Inferior parietal cortex (tissue), 1 donor: ENCODE data around the gene COL9A3.
"Not testable (repeated sequence)": the region's sequence is repeated elsewhere in the genome, so short reads cannot be mapped to it uniquely, and the experiment has no call there.

Experiments
- DNase-seq: peaks from one replicate; pipeline ENCODE4 v3.0.0-alpha.2; 2016; ENCODE audit errors: extremely low spot score

COL9A3 gene

DNA sequence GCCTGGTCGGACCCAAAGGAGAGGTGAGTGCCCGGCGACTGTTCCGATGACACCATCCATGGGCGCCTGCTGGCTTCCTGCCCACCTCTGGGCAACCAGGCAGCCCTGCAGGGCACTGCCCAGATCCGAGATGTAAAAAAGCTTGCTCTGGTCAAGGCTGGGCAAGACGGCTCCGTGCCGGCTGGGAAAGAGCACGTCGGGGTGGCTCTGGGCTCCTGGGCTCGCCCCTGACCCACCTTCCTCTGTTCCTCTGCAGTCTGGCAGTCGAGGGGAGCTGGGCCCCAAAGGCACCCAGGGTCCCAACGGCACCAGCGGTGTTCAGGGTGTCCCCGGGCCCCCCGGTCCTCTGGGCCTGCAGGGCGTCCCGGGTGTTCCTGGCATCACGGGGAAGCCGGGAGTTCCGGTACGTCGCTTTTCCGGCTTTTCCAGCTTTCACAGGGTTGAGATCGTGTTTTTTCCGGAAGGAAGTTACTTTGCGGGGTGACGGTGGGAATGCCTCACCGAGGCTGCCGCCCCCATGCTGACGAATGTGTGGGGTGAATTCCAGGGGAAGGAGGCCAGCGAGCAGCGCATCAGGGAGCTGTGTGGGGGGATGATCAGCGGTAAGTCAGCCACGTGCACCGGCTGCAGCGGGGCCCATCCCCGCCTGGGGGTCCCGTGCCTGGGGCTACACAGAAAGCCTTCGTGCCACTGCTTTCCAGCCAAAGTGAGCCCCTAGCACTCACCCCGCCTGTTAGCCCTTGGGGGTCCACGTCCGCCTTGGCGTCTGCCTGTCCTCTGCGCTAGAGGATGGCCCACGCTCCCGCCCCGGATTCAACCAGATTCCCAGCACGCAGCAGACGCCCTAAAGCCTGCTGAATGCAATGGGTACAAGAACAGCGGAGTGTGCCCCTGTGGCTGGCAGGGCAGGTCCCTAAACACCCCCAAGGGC lies 19.3 kb downstream of the COL9A3 start:
- DNase-seq: no peak

DNA sequence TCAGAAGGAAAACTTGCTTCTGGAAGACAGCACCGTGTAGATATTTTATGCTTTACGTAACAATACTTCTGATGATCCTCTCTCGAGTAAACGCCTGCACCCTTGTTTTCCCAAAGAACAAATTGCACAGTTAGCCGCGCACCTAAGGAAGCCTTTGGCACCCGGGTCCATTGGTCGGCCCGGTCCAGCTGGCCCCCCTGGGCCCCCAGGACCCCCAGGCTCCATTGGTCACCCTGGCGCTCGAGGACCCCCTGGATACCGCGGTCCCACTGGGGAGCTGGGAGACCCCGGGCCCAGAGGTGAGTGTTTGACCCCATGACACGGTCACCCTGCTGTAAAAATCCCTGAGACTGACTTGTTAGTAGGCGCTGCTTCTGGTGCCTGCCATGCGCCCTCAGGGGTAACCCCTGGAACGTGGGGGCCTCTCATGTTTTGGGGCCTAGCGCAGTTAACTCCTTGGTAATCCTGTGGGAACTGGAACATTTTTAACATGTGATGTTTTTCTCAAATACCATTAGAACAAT lies 20.2 kb downstream of the COL9A3 start:
- DNase-seq: no peak

DNA sequence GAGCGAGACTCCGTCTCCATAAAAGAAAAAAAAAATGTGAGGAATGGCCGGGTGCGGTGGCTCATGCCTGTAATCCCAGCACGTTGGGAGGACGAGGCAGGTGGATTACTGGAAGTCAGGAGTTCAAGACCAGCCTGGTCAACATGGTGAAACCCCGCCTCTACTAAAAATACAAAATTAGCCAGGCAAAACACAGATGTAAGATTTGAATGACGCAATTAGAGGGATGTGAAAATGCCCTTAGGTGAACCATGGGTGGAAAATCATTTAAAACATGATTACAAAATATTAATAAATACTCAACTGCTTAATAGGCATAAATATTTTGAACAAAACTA lies 20.9 kb downstream of the COL9A3 start:
- DNase-seq: no peak

DNA sequence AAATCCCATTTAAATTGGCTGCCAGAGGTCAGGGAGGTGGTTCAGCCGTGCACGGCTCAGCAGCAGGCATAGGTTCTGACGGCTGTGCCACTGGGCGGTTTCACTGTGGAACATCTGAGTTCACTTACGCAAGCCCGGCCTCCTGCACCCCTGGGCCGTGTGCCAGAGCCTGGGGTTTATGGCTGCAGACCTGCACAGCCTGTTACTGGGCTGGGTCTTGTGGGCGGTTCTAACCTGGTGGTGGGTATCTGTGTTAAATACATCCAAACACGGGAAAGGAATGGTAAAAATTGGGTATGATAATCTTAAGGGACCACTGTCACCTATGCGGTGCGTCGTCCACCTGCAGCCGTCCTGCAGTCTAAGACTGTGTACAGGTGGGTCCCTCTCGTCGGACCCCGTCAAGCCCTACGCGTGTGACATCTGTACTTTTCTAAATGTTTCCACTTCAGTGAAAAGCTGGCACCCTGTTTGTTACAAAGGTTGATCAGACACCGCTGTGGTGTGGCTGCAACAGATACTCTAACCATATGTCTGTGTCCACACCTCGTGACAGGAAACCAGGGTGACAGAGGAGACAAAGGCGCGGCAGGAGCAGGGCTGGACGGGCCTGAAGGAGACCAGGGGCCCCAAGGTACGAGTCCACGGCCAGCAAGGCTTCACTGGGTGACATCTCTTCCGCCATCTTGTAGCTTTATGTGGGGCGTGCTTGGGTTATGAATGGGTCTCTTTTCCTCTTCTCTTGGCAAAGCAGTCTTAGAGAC lies 21.5 kb downstream of the COL9A3 start:
- no peak for DNase-seq

DNA sequence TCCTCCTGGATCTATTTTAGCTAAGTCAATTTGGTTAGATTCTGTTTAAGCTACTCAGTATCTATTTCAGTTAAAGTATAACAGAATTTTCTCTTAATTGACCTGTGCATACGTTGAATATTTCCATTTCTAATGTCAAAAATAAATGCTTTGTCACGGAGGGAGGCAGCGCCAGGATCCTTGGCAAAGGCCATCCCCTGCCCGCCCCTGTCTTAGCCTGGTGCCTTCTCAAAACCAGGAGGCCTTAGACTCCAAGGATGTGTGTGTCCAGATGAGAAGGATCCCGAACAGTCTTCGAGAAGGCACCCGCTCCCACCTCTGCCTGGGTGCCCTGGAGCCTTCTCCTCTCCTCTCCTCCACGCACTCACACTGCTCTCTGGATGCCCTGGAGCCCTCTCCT lies 22.4 kb downstream of the COL9A3 start:
- DNase-seq: no peak

DNA sequence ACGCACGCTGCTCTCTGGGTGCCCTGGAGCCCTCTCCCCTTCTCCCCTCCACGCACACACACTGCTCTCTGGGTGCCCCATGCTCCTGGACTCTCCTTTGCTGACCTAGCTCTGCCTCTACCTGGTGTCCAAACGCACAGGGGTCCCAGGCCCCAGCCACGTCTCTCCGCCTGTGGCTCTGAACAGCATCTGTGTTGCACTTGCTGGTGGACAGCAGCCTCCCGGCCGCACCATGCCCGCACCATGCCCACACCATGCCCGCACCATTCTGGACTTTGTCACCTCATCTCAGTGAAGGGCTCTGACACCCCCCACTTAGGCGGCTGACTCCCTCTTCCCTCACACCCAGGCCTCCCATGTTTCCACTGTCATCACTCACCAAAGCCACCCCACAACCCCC lies 23.0 kb downstream of the COL9A3 start:
- no peak for DNase-seq

DNA sequence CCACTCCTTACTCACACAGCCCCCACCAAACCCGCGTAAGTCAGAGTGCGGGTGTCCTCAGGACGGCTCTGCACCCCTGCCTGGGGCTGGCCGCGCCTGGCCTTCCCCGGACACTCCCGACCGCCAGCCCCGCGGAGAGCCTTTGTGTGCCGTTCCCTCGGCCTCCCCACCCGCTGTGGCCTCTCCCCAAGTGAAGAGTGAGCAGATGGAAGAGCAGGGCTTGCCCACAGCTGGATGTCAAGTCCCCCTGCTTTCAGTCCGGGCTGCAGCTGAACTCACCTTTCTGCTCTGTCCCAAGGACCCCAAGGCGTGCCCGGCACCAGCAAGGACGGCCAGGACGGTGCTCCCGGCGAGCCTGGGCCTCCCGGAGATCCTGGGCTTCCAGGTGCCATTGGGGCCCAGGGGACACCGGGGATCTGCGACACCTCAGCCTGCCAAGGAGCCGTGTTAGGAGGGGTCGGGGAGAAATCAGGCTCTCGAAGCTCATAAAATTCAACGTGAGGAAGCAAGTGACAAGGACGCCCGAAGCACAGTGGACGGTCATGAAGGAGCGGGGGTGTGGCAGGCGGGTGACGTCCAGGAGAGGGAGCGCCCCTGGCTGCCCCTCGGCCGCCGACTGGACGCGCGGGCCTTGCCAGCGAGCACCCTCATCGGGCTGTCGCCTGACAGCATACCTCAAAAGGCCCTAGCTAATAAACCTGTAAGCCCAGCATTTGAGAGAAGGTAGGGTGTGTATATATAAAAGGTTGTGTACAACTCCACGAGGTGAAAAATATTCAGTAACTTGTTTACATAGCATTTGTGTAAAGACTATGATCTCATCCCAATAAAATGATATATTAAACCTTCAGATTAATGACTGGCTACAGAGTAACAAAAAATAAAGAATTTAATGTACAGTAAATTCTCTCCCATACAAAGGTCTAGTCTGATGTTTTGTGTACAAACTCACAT lies 23.7 kb downstream of the COL9A3 start:
- no peak for DNase-seq

DNA sequence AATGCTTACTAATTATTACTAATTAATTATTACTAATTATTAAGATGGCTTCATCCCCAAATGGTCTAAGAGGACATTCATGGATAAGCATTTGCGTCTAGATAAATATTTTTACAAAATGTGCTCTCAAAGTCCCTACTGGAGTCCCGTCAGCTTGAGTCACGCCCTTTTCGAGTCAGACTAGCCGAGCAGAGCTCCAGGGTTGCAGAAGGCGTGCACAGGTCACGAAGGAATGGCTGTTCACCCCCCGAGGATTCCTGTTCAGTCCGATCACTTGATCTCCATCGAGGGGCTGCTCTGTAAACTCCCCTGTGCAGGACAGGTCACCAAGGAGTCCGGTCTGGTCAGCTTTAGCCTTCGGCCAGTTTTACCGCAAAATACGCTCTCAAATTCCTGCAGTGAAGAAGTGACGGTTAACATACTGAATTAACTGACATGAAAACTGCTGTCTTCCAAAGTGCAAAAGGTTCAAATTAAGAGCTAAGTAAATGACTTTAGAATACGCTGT lies 24.9 kb downstream of the COL9A3 start:
- DNase-seq: no peak

DNA sequence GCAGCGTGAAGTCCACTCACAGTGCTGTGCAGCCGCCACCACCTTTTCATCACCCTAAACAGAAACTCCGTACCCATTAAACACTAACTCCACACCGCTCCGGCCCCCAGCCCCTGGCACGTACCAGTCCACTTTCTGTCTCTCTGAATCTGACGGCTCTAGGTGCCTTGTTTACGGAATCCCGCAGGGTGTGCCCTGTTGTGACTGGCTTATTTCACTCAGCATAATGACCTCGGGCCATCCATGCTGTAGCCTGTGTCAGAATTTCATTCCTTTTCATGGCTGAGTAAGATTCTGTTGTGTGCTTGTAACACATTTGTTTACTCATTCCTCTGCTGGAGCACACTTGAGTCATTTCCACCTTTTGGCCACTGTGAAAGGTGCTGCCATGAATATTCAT lies 26.8 kb downstream of the COL9A3 start:
- no peak for DNase-seq

DNA sequence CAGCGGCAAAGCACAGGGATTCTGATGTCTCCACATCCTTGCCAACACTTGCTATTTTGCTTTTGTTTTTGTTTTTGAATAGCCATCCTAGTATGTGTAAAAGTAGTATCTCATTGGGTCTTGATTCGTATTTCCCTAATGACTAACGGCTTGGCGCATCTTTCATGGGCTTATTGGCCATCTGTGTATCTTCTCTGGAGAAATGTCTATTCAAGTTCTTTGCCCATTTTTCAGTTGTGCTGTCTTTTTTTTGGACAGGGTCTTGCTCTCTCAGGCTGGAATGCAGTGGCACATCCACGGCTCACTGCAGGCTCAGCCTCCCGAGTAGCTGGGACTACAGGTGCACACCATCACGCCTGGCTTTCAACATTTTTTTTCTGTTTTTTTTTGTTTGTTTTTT lies 27.3 kb downstream of the COL9A3 start:
- DNase-seq: no peak

DNA sequence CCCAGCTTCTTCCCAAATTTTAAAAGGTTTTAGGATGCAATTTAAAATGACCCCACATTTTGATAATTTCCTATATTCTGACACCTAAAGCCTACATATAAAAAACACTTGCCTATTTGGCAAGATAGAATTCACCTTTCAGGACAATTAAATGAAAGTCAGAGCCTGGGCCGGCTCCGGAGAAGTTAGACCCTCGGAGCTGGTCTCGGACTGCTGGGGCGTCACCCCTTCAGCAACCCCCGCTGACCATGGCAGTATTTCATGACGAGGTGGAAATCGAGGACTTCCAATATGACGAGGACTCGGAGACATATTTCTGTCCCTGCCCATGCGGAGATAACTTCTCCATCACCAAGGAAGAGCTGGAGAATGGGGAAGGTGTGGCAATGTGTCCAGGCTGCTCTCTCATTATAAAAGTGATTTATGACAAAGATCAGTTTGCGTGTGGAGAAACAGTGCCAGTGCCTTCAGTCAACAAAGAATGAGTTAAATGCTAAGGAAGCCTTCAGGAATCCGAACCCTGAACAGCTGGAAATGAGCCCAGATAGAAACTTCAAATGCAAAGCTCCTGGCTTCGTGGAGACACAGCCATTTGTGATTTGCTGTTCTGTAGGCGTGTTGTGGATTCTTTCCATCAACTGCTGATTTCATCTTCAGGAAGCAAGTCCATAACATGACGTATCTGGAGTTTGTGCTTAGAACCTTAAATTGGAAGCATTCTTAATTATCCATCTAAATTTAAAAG lies 28.7 kb downstream of the COL9A3 start:
- peak; percentile 56 for DNase-seq

DNA sequence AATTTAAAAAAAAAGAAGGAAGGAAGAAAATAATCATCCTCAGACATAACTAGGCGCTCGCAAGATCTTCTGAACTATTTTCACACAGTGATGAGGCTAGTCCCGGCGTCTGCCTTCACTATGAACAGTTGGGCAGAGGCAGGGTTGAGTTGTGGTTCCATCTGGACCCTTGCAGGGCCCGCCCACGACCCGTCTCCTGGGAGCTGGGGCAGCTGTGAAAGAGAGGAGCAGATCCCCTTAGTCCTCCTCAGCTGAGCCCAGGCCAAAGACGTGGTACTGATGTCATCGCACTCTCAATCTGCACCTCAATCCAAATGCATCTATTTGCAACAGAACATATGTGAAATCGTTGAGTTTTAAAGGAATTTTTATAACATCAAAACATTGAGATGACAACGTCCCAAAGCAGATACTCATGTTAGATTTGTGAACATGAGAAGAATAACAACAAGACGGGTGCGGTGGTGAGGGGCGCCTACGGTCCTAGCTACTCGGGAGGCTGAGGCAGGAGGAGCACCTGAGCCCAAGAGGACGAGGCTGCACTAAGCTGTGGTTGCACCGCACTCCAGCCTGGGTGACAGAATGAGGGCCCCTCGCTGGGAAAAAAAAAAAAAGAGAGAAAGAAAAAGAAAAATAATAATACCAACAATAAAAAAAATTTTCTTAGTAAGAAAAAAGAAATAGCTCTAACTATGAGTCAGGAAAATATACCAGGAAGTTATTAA lies 29.5 kb downstream of the COL9A3 start:
- DNase-seq: peak; percentile 42

DNA sequence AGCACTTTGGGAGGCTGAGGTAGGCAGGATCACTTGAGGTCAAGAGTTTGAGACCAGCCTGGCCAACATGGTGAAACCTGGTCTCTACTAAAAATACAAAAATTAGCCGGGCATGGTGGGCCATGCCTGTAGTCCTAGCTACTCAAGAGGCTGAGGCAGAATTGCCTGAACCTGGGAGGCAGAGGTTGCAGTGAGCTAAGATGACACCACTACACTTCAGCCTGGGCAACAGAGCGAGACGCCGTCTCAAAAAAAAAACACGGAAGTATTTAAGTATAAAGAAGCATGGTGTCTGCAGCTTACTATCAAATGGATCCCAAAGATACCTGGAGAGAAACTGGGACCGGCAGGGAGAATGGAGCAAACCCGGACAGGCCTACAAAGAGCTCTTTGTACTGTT lies 32.1 kb downstream of the COL9A3 start:
- not testable (repeated sequence) for DNase-seq

DNA sequence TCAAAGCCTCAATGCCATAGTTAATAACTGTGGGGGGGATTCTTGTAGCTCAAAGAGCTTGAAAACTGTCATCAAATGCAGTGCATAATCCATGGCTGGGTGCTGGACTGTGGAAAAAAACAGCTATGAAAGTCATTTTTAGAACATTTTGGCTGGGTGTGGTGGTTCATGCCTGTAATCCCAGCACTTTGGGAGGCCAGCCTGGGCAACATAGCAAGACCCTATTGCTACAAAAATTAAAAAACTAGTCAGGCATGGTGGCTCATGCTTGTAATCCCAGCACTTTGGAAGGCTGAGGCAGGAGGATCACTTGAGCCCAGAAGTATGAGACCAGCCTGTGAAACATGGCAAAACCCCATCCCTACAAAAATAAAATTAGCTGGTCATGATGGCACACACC lies 32.6 kb downstream of the COL9A3 start:
- DNase-seq: no peak

DNA sequence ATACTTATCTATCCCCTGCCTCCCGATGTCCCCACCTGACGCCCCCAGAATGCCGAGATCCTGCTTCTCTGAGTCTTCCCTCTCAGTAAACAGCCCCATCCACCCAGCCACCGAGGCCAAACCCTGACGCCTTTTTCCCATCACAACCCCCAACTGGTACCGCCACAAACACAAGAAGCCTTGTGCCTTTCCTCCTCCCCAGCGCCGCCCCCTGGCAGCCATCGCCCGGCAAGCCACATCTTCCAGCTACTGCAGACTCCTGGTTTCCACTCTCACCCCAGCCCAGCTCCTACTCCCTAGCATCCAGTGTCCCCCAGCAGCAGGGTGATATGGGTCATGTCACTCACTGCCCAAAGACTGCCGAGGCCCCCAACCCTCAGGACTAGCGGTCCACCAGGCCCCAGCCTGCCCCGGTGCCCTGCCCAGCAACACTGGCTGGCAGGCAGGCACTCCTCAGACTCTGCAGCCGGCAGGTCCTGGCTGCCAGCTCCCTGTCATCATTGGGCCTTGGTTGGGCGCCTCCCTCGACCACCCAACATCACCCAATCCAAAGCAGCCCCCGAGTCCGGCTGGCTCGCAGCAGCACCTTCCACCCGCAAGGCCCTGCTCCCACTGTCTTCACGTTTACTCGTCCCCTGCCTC lies 33.6 kb downstream of the COL9A3 start:
- peak; percentile 61 for DNase-seq

DNA sequence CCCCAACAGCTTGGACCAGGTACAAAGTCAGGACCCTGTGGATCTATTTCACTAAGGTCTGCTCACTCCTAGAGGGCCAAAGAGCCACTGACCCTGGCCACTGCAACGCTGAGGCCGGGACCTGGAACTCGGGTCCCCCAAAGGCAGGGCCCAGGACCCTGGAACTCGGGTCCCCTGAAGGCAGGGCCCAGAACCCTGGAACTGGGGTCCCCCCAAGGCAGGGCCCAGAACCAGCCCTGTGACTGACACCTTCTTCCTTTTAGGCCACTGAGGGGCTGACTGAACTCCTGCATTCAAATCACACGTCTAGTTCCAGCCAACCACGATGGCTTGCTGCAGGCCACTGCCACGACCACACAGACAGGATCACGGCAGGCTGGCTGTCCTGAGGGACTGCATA lies 35.3 kb downstream of the COL9A3 start:
- no peak for DNase-seq

DNA sequence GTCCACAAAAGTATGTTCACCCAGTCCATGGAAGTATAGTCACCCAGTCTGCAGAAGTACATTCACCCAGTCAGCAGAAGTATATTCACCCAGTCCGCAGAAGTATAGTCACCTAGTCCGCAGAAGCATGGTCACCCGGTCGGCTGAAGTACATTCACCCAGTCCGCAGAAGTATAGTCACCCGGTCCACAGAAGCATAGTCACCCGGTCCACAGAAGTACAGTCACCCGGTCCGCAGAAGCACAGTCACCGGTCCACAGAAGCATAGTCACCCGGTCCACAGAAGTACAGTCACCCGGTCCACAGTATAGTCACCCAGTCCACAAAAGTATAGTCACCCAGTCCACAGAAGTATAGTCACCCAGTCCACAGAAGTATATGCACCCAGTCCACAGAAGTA lies 36.0 kb downstream of the COL9A3 start:
- DNase-seq: no peak

DNA sequence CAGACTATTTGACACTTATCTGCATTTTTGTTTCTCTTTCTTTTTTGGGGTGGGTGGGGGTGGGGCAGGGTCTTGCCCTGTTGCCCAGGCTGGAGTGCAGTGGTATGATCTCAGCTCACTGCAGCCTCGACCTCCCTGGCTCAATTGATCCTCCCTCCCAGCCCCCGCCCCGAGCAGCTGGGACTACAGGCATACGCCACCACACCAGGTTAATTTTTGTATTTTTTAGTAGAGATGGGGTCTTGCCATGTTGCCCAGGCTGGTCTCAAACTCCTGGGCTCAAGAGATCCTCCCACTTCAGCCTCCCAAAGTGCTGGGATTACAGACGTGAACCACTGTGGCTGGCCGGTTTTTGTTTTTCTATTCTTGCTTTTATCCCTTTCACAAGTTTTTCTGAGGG lies 36.5 kb downstream of the COL9A3 start:
- DNase-seq: not testable (repeated sequence)

DNA sequence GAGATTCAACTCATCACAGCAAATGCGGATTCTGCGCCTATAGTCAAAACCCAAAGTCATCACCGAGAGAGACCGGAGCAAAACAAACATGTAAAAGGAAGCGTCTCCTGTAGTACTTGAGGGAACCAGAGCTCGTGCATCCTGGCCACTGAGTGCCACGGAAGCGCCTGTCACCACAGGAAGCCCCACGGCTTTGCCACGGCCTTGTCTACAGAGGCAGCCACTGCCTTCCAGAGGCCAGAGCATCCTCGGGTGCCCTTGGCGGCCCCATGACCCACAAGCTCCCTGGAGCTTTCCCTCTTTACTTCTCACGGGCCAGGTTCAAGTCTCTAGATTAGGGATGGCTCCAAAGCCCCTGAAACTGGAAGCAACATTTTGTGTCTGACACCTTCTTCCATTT lies 37.3 kb downstream of the COL9A3 start:
- DNase-seq: no peak

DNA sequence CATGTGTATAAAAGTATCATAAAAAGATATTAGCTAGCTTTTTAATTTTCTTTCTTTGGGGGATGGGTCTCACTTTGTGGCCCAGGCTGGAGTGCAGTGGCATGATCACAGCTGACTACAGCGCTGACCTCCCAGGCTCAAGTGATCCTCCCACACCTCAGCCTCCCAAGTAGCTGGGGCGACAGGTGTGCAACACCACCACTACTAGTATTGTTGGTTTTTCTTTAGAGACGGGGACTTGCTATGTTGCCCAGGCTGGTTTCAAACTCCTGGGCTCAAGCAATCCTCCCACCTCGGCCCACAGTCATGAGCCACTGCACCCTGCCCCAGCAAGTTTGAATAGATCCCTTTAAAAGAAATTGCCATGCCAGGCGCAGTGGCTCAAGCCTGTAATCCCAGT lies 38.3 kb downstream of the COL9A3 start:
- DNase-seq: no peak
